Measurements from ENCODE around the gene PARD3B. TPM values are rescaled to one million over a fixed set of nuclear protein-coding genes. Genes with fewer than 3 reads are reported as not detected.
A peak's percentile ranks its signal among the peaks of the same experiment; 100 is the strongest.

Gene PARD3B
- total RNA-seq, 2 donors from 2014 or later = 15.0 to 17.8 TPM

DNA sequence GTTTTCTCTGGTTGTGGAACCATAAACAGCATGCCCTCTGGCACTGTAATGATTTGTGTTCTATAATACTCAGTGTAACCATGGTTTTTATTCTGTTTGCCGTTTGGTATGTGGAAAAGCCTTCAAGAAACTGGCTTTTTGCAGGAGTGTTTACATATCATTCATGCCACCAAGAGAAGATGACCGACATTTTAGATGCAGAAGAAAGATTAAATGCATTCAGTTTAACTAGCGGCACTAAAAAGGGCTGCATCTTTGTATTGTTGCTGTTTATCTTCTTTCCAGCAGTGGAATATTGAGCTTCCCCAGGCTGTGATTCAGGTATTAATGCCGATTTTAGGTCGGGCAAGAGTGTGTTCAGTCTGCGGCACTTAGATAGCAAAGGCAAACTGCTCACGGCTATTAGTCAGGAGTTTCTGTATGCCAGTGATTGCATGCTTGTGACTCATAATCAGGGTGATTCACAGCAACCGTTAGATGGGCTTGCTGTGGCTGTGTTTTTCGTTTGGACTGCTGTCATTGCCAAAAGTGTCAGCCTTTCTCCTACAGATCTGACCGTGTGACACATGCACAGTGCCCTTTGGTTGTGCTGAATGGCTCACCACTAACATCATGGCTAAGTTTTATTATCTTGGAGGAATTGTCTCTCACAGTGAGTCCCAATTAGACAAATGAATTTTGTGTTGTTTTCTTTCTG, 479.7 kb downstream of the PARD3B start:
- TF ChIP-seq CTCF (IDR thresholded peaks at IDR 0.05) (no peak), POLR2A (IDR thresholded peaks at IDR 0.05) (no peak)
- WGBS, 2 donors = 68 to 69% methylated on average over 10 of the region's 10 CpGs
- intact Hi-C loops (cut with DNase I) = no loop called here
- no peaks in the 10 kb centered on the region for H3K4me1 ChIP-seq
- H3K36me3 ChIP-seq (replicated peaks in 1 of 2; ENCODE audit: insufficient read depth in 1 of 2, low read depth in 2 of 2) = no peaks in the 10 kb centered on the region
- H3K9me3 ChIP-seq = no peaks in the 10 kb centered on the region
- H3K27me3 ChIP-seq = no peaks in the 10 kb centered on the region
- H3K27ac ChIP-seq = no peak overlapping the region
- DNase-seq = peak in 3 of 4 donors; percentile 13 to 55 (median 31)
- no peak overlapping the region for H3K4me3 ChIP-seq
- peak; percentile 42 for ATAC-seq

DNA sequence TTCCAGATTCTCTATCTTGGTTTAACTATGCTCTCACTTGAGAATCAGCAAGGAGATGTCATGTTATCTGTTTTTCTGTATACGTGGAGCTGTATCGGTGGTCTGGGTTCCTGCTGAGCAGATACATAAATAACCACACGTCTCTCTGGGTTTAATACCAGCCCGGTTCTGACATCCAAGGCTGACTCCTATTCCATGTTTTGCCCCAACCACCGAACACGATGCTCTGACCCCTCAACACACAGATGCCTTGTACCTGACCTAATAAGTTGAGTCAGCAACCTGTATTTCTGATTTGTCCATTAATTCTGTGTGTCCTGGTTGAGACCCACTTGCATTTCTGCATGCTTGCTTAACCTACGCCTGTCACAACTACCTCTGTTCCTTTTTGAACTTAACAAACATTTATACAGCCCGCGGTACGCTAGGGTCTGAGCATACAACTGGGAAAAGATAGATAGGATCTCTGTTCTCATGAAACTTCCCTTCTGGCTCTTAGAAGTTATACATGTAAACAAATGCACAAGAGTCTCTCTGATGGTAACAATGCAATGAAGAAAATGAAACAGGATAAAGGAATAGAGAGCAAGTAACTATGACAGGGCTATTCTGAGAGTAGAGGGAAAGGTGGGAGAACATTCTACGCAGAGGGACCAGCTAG, 480.4 kb downstream of the PARD3B start:
- intact Hi-C loops (cut with DNase I) = no loop called here
- Histone ChIP-seq H3K27ac (no peak overlapping the region), H3K9me3 (no peaks in the 10 kb centered on the region), H3K4me3 (no peak overlapping the region), H3K36me3 (replicated peaks in 1 of 2; ENCODE audit: insufficient read depth in 1 of 2, low read depth in 2 of 2) (no peaks in the 10 kb centered on the region), H3K27me3 (no peaks in the 10 kb centered on the region), H3K4me1 (no peaks in the 10 kb centered on the region)
- no peak for DNase-seq
- 80 to 83% methylated on average over 11 of the region's 11 CpGs for WGBS, 2 donors
- no peak for TF ChIP-seq CTCF (IDR thresholded peaks at IDR 0.05)
- no peak for TF ChIP-seq POLR2A (IDR thresholded peaks at IDR 0.05)
- ATAC-seq = no peak

- no peak for DNase-seq
- no peak for ATAC-seq
- 76 to 88% methylated on average over 1 of the region's 1 CpG for WGBS, 2 donors
- no peaks in the 10 kb centered on the region for H3K36me3 ChIP-seq (replicated peaks in 1 of 2; ENCODE audit: insufficient read depth in 1 of 2, low read depth in 2 of 2)
- no peaks in the 10 kb centered on the region for H3K9me3 ChIP-seq
- H3K27ac ChIP-seq = no peak overlapping the region
- H3K27me3 ChIP-seq = no peaks in the 10 kb centered on the region
- H3K4me3 ChIP-seq = no peak overlapping the region
- H3K4me1 ChIP-seq = peaks cover 5% of the 10 kb centered on the region
- intact Hi-C loops (cut with DNase I) = no loop called here
- TF ChIP-seq CTCF (IDR thresholded peaks at IDR 0.05) (no peak), POLR2A (IDR thresholded peaks at IDR 0.05) (no peak)
Measured at GRCh38 chr2:205030695-205031094, 485.4 kb downstream of the PARD3B start.

DNA sequence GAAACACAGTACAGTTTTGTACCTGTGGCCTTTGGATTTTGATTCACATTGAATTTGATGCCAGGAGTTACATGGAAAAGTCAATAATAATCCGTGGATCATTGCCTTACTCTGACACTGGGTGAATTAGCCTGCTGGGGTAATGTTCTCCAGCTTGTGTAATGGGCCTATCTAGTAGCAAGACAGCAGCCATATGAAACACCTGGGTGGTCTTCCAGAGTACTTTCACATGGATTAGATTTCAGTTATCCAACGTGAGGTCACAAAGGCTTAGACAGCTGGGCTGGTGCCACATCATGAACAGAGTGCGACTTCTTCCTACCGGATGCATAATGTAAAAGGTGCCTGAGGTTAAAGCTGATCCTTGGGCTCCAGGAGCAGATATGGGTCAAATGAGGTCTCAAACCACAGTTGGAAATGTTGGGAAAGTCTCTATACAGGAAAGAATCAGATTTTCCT, 486.8 kb downstream of the PARD3B start:
- no peak for DNase-seq
- intact Hi-C loops (cut with DNase I) = no loop called here
- no peak for TF ChIP-seq POLR2A (IDR thresholded peaks at IDR 0.05)
- no peak for TF ChIP-seq CTCF (IDR thresholded peaks at IDR 0.05)

More for the DNA sequence above, 486.8 kb downstream of the PARD3B start:
- H3K36me3 ChIP-seq (replicated peaks in 1 of 2; ENCODE audit: insufficient read depth in 1 of 2, low read depth in 2 of 2) = no peaks in the 10 kb centered on the region
- no peak for ATAC-seq
- peaks cover 5% of the 10 kb centered on the region for H3K4me1 ChIP-seq
- H3K27ac ChIP-seq = no peak overlapping the region
- H3K9me3 ChIP-seq = no peaks in the 10 kb centered on the region
- no peaks in the 10 kb centered on the region for H3K27me3 ChIP-seq
- 56 to 73% methylated on average over 4 of the region's 4 CpGs for WGBS, 2 donors
- H3K4me3 ChIP-seq = no peak overlapping the region
